Measurements from ENCODE around the gene PROK1. TPM values are rescaled to one million over a fixed set of nuclear protein-coding genes. Genes with fewer than 3 reads are reported as not detected.

Gene PROK1
- total RNA-seq, 1 experiment from 2014 or later, result not detected

- DNase-seq, result peak; percentile 19
- H3K4me2 ChIP-seq (ENCODE audit: low read length), result peak overlapping the region; percentile 73; the same call in 1 of the 2 replicates
- no peaks in the 10 kb centered on the region for H3F3A ChIP-seq (ENCODE audit: low read length, unreplicated experiment)
- H3K9me3 ChIP-seq (ENCODE audit: low read length), result no peaks in the 10 kb centered on the region
- ATAC-seq, result no peak
- no peaks in the 10 kb centered on the region for H3K9me2 ChIP-seq (replicated peaks; ENCODE audit: low read length)
- H2AFZ ChIP-seq (ENCODE audit: low read length), result no peak overlapping the region
- H3K27me3 ChIP-seq (ENCODE audit: low read length), result no peaks in the 10 kb centered on the region
- no peak overlapping the region for H3K9ac ChIP-seq (ENCODE audit: low read length)
- peak overlapping the region; percentile 82 for H3K27ac ChIP-seq (ENCODE audit: low read length)
- no peaks in the 10 kb centered on the region for H4K20me1 ChIP-seq (ENCODE audit: low read length)
- intact Hi-C loops (cut with micrococcal nuclease), result loop anchor here (1.0 to 5.0 kb wide), 3 partner anchors 33 to 151 kb away; partner anchors contain the start of gene RBM15
- H3K4me3 ChIP-seq (ENCODE audit: low read length), result no peak overlapping the region
- peaks cover 29% of the 10 kb centered on the region for H3K4me1 ChIP-seq (ENCODE audit: insufficient read depth, low read length)
- no peaks in the 10 kb centered on the region; the same call in 1 of the 2 replicates for H3K36me3 ChIP-seq (ENCODE audit: low read depth, low read length)
- no peaks in the 10 kb centered on the region for H3K79me2 ChIP-seq (ENCODE audit: low read length)
- CTCF ChIA-PET, result interaction anchor here (0.6 to 2.4 kb wide), 2 partner anchors 69 to 260 kb away, joined by 3 to 7 read pairs; no protein-coding TSS in a partner anchor
- TF ChIP-seq EZH2 (IDR thresholded peaks at IDR 0.05; ENCODE audit: low read length, unreplicated experiment) (no peak), EZH2phosphoT487 (IDR thresholded peaks at IDR 0.05; ENCODE audit: borderline replicate concordance, low read length) (no peak), CTCF (conservative IDR thresholded peaks at IDR 0.05; ENCODE audit: low read depth, low read length) (peak; percentile 47; the same call in 1 of the 2 replicates)
- POLR2A ChIA-PET (ENCODE audit: unreplicated experiment), result interaction anchor here (0.6 kb wide), 1 partner anchor 14 kb away, joined by 5 read pairs; no protein-coding TSS in a partner anchor
- BruUV-seq (replicated peaks), result no TSS peak
These were observed 12.0 kb downstream of the PROK1 start for GRCh38 chr1:110462964-110463363.

- Histone ChIP-seq H3K9ac (ENCODE audit: low read length) (peak overlapping the region; percentile 21; the same call in 1 of the 2 replicates), H3K9me3 (ENCODE audit: low read length) (no peaks in the 10 kb centered on the region), H2AFZ (ENCODE audit: low read length) (peak overlapping the region; percentile 13; the same call in 1 of the 2 replicates), H3K27ac (ENCODE audit: low read length) (peak overlapping the region; percentile 82), H3K4me1 (ENCODE audit: insufficient read depth, low read length) (peaks cover 29% of the 10 kb centered on the region), H3F3A (ENCODE audit: low read length, unreplicated experiment) (no peaks in the 10 kb centered on the region), H3K4me3 (ENCODE audit: low read length) (0 out of 2 replicates have a peak overlapping the region, but pooled peaks have one; percentile 14), H4K20me1 (ENCODE audit: low read length) (no peaks in the 10 kb centered on the region), H3K4me2 (ENCODE audit: low read length) (peak overlapping the region; percentile 73), H3K27me3 (ENCODE audit: low read length) (no peaks in the 10 kb centered on the region), H3K36me3 (ENCODE audit: low read depth, low read length) (no peaks in the 10 kb centered on the region; the same call in 1 of the 2 replicates), H3K9me2 (replicated peaks; ENCODE audit: low read length) (no peaks in the 10 kb centered on the region), H3K79me2 (ENCODE audit: low read length) (no peaks in the 10 kb centered on the region)
- no peak for ATAC-seq
- DNase-seq, result peak; percentile 36
- intact Hi-C loops (cut with micrococcal nuclease), result loop anchor here (1.0 to 5.0 kb wide), 4 partner anchors 33 to 151 kb away; partner anchors contain the start of gene RBM15
- ChIA-PET CTCF (interaction anchor here (0.6 to 2.6 kb wide), 6 partner anchors 13 to 267 kb away, joined by 3 to 39 read pairs (median 5); no protein-coding TSS in a partner anchor), POLR2A (ENCODE audit: unreplicated experiment) (no interaction called here)
- BruUV-seq (replicated peaks), result no TSS peak
- TF ChIP-seq EZH2 (IDR thresholded peaks at IDR 0.05; ENCODE audit: low read length, unreplicated experiment), result no peak
- no peak for TF ChIP-seq CTCF (conservative IDR thresholded peaks at IDR 0.05; ENCODE audit: low read depth, low read length)
- no peak for TF ChIP-seq EZH2phosphoT487 (IDR thresholded peaks at IDR 0.05; ENCODE audit: borderline replicate concordance, low read length)
These were observed 12.8 kb downstream of the PROK1 start for GRCh38 chr1:110463725-110464124.

GRCh38 chr1:110464340-110464739 lies 13.4 kb downstream of the PROK1 start:
- ATAC-seq (peak; percentile 84), DNase-seq (peak; percentile 79)
- no TSS peak for BruUV-seq (replicated peaks)
- TF ChIP-seq CTCF (conservative IDR thresholded peaks at IDR 0.05; ENCODE audit: low read depth, low read length), result no peak
- no peak for TF ChIP-seq EZH2 (IDR thresholded peaks at IDR 0.05; ENCODE audit: low read length, unreplicated experiment)
- TF ChIP-seq EZH2phosphoT487 (IDR thresholded peaks at IDR 0.05; ENCODE audit: borderline replicate concordance, low read length), result no peak
- peak overlapping the region; percentile 82 for H3K27ac ChIP-seq (ENCODE audit: low read length)
- H3K79me2 ChIP-seq (ENCODE audit: low read length), result no peaks in the 10 kb centered on the region
- H3K4me1 ChIP-seq (ENCODE audit: insufficient read depth, low read length), result peaks cover 29% of the 10 kb centered on the region
- no peaks in the 10 kb centered on the region for H3K27me3 ChIP-seq (ENCODE audit: low read length)
- H4K20me1 ChIP-seq (ENCODE audit: low read length), result no peaks in the 10 kb centered on the region
- H3K9me3 ChIP-seq (ENCODE audit: low read length), result no peaks in the 10 kb centered on the region
- no peaks in the 10 kb centered on the region for H3K9me2 ChIP-seq (replicated peaks; ENCODE audit: low read length)
- H3F3A ChIP-seq (ENCODE audit: low read length, unreplicated experiment), result no peaks in the 10 kb centered on the region
- ChIA-PET POLR2A (ENCODE audit: unreplicated experiment) (no interaction called here), CTCF (interaction anchor here (0.6 to 2.6 kb wide), 6 partner anchors 13 to 267 kb away, joined by 3 to 39 read pairs (median 5); no protein-coding TSS in a partner anchor)
- no peaks in the 10 kb centered on the region; the same call in 1 of the 2 replicates for H3K36me3 ChIP-seq (ENCODE audit: low read depth, low read length)
- H3K4me2 ChIP-seq (ENCODE audit: low read length), result peak overlapping the region; percentile 73
- peak overlapping the region; percentile 38 for H3K9ac ChIP-seq (ENCODE audit: low read length)
- no peak overlapping the region for H2AFZ ChIP-seq (ENCODE audit: low read length)
- intact Hi-C loops (cut with micrococcal nuclease), result loop anchor here (1.0 to 5.0 kb wide), 3 partner anchors 52 to 152 kb away; partner anchors contain the start of gene RBM15
- peak overlapping the region; percentile 28; the same call in 1 of the 2 replicates for H3K4me3 ChIP-seq (ENCODE audit: low read length)
